Nephron progenitor cell (in vitro differentiated cells): ENCODE measurements around the gene ALG9.

Experiments
- DNase-seq: peaks from one replicate; pipeline ENCODE4 v3.0.0; 2021
- H3K27ac Mint-ChIP-seq: 2 replicates; pipeline ENCODE4 v1.8.0; 2021; ENCODE audit warnings: mild to moderate bottlenecking, moderate library complexity, mixed read lengths
- H3K27me3 Mint-ChIP-seq: 2 replicates; pipeline ENCODE4 v1.8.0; 2021; ENCODE audit warnings: mild to moderate bottlenecking, low read depth, mixed read lengths; ENCODE audit not compliant: poor library complexity
- H3K36me3 Mint-ChIP-seq: 2 replicates; pipeline ENCODE4 v1.8.0; 2021; ENCODE audit warnings: low read depth, mixed read lengths
- H3K4me1 Mint-ChIP-seq: 2 replicates; pipeline ENCODE4 v1.8.0; 2021; ENCODE audit warnings: mixed read lengths
- H3K4me3 Mint-ChIP-seq: 2 replicates; pipeline ENCODE4 v1.8.0; 2021; ENCODE audit warnings: mild to moderate bottlenecking, moderate library complexity, mixed read lengths
- H3K9me3 Mint-ChIP-seq: 2 replicates; pipeline ENCODE4 v1.8.0; 2021; ENCODE audit warnings: mild to moderate bottlenecking, moderate library complexity, mixed read lengths
- TF ChIP-seq, protein P1 (sequence below): fragments of 200-600 bp; sonication (generic); IDR thresholded peaks from 2 replicates; pipeline ENCODE4 v1.5.0; 2021; ENCODE audit warnings: antibody characterized with exemption

Gene ALG9

DNA sequence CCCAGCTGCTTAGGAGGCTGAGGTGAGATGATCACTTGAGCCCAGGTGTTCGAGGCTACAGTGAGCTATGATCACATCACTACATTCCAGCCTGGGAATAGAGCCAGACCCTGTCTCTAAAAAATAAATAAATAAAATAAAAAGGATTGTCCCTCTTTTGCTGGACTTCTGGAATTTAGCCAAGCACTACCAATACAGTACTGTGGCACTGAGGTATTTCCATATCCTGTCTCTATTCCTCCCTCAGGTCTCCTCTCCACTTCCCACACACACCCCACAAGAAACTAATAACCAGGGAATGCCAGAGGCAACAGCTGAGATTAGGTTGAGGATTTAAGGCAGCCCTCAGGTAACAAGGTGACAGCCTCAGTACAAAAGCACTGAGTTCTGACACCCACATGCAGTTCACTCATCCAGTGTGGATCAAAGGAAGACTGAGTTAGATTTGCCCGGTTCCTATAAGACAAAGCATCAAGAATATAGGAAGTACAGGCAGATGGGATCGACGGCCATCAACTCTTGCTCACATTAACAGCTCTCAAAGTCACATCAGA, 100.7 kb downstream of the ALG9 start:
- TF ChIP-seq, protein P1, sequence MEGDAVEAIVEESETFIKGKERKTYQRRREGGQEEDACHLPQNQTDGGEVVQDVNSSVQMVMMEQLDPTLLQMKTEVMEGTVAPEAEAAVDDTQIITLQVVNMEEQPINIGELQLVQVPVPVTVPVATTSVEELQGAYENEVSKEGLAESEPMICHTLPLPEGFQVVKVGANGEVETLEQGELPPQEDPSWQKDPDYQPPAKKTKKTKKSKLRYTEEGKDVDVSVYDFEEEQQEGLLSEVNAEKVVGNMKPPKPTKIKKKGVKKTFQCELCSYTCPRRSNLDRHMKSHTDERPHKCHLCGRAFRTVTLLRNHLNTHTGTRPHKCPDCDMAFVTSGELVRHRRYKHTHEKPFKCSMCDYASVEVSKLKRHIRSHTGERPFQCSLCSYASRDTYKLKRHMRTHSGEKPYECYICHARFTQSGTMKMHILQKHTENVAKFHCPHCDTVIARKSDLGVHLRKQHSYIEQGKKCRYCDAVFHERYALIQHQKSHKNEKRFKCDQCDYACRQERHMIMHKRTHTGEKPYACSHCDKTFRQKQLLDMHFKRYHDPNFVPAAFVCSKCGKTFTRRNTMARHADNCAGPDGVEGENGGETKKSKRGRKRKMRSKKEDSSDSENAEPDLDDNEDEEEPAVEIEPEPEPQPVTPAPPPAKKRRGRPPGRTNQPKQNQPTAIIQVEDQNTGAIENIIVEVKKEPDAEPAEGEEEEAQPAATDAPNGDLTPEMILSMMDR: no peak
- DNase-seq: no peak
- no peak overlapping the region for H3K4me3 Mint-ChIP-seq

DNA sequence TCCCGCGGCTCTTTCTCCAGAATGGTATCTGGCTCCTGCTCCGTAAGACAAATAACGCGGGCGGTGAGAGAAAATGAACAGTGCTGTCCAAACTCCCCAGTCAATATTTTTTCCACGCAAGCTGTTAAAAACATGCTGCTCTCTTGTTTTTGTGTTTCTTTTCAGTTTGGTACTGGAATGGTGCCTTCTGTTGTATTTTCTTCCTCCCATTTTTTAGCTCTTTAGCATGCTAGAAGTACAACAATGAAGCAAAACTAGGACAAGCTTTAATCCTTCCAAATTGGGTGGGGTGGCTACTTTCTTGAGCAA, 104.6 kb downstream of the ALG9 start:
- Mint-ChIP-seq H3K4me1 (peaks cover 39% of the 10 kb centered on the region), H3K36me3 (peaks cover 23% of the 10 kb centered on the region), H3K9me3 (no peaks in the 10 kb centered on the region), H3K27ac (peak overlapping the region; percentile 60), H3K4me3 (peak overlapping the region; percentile 97), H3K27me3 (no peaks in the 10 kb centered on the region)
- TF ChIP-seq, protein P1: no peak
- DNase-seq: no peak

More for the DNA sequence above, 100.7 kb downstream of the ALG9 start:
- H3K27ac Mint-ChIP-seq: no peak overlapping the region
- H3K4me1 Mint-ChIP-seq: peaks cover 18% of the 10 kb centered on the region
- no peaks in the 10 kb centered on the region for H3K27me3 Mint-ChIP-seq
- no peaks in the 10 kb centered on the region for H3K36me3 Mint-ChIP-seq
- no peaks in the 10 kb centered on the region for H3K9me3 Mint-ChIP-seq

DNA sequence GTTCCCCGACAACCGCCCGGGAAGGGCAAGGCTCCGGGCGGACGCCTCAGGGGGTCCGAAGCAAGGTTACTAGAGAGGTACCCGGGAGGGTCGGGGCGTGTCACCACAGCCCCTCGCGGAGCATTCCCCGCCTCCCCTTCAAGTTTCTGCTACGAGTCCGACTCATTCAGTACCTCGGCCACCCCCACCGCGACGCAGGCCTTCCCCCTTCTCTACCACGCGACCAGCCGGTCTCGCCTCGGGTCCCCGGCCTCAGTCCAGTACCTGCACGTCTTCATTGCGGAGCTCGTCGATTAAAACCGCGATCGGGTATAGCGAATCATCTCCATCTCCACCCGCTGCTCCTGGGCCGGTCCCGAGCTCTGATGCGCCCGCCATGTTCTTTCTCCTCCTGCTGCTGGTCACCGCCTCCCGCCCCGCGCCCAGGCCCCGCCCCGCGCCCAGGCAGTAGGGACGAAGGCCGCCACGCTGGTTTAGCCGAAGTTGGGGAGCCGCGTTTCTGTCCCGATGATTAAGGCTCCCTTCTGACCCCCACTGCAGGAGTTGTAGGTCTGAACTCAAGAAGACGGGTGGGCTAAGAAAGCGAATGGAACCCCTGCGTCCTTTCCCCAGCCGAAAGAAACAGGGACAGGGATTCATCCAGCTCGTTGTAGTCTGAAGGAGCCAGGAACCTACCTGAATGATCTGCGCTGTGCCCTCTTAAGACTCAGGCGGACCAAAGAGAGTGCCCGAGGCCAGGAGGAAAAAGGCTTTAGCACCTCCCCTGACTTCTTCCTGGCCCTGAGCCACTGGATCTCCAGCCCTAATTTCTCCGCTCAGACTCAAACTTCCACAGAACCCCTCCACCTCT, 105.2 kb downstream of the ALG9 start, which contains the start of gene PPP2R1B:
PPP2R1B (minus strand) TSS at position 406 of the 850 bp plus-strand sequence; CDS start at position 378, 28 bp downstream.
- Mint-ChIP-seq H3K27me3 (no peaks in the 10 kb centered on the region), H3K4me1 (peaks cover 39% of the 10 kb centered on the region), H3K4me3 (peak within 1 kb of the TSS; percentile 97), H3K36me3 (peaks cover 28% of the 10 kb centered on the region), H3K9me3 (no peaks in the 10 kb centered on the region), H3K27ac (peak within 1 kb of the TSS; percentile 60)
- TF ChIP-seq, protein P1: no peak
- peak; percentile 80 for DNase-seq

DNA sequence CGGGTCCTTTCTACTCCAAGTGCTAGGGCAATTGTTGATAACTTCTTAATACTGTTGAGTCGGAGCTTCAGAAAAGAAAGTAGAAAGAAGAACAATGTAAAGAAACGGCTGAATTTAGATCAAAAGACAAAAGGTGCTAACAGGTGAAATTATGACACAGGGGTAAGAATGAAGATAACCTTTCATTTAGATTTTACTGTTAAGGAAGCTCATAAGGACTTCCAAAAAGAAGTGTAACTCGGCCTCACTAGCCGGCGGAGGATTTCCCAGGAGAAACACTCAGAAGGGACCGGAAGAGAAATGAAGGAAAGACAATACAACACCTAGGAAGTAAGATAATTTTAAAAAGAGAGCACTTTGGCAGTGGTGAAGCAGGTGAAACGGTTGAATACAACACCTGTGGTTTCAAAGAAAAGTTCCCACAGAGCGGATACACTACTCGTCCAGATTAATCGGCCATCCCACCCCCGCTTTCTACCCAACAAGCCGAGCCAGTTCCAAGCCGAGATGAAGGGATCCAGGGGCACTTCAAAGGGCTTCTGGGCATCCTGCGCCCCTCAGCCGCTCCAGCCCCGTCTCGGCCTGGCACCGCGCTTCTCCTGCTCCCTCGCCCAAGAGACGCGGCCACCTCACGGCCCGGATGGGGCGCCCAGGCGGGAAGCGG, 105.9 kb downstream of the ALG9 start:
- DNase-seq: no peak

DNA sequence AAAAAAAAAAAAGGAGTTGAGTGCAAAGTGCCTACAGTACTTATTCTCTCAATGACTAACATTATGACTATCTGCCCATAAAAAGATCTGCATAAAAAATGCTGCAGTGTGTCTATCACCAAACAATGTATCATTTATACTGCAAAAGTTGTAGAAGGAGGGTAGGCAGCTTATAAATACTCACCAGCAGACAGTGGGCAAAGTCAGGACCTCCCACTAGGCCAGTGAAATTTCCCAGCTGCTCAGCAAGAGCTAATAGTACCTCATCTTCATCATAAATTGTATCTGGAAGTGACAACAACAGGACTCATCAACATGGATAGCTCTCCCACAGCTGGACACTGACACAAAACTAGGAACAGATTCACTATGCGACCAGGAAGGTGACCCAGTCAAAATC, 106.8 kb downstream of the ALG9 start:
- Mint-ChIP-seq H3K36me3 (peaks cover 42% of the 10 kb centered on the region), H3K4me3 (peak overlapping the region; percentile 97), H3K27ac (no peak overlapping the region)

More for the DNA sequence above, 105.9 kb downstream of the ALG9 start:
- no peaks in the 10 kb centered on the region for H3K27me3 Mint-ChIP-seq
- H3K36me3 Mint-ChIP-seq: peaks cover 36% of the 10 kb centered on the region
- no peak overlapping the region for H3K27ac Mint-ChIP-seq
- TF ChIP-seq, protein P1: no peak
- no peaks in the 10 kb centered on the region for H3K9me3 Mint-ChIP-seq
- peak overlapping the region; percentile 97 for H3K4me3 Mint-ChIP-seq
- H3K4me1 Mint-ChIP-seq: peaks cover 35% of the 10 kb centered on the region

More for the DNA sequence above, 106.8 kb downstream of the ALG9 start:
- TF ChIP-seq, protein P1: no peak
- H3K4me1 Mint-ChIP-seq: peaks cover 31% of the 10 kb centered on the region
- DNase-seq: no peak
- H3K9me3 Mint-ChIP-seq: no peaks in the 10 kb centered on the region
- H3K27me3 Mint-ChIP-seq: no peaks in the 10 kb centered on the region
